GF-D8 (cell line): Measurements from ENCODE around the gene MFNG.

ENCODE experiments used
- DNase-seq: peaks from one replicate; lab custom pipeline; 2025; lab: John Stamatoyannopoulos, UW

The MFNG gene

DNA sequence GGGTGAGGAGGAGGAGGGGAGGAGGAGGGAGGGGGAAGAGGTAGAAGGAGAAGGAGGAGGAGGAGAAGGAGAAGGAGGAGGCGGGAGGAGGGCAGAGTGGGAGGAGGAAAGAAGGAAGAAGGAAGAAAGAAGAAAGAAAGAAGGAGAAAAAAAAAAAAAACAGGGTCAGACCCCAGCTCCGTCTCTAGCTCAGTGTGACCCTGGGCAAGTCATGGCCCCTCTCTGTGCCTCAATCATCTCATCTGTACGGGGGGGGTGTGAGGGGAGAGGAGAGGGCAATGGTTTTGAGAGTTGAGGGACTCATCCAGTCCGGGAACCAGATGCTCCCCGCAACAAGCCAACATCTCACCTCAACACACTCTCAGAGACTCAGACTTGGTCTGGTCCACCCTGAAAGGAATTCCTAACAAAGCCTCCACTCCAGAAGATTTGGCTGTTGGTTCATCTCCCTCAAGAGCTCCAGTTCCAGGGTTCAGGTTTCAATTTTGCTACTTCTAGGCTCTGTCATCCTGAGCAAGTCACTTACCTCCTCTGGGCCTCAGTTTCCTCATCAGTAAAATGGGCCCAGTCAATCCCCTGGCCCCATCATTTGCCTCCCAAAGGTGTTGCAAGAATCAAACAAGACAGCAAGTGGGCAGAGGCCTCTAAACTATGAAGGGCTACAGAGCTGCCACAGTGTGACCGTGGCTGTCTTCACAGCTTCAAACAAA, 25.4 kb upstream of the MFNG start:
- DNase-seq = no peak

- no peak for DNase-seq
These were observed 23.9 kb upstream of the MFNG start for GRCh38 chr22:37510091-37510490.

GRCh38 chr22:37509059-37509860, 23.1 kb upstream of the MFNG start:
- no peak for DNase-seq

DNA sequence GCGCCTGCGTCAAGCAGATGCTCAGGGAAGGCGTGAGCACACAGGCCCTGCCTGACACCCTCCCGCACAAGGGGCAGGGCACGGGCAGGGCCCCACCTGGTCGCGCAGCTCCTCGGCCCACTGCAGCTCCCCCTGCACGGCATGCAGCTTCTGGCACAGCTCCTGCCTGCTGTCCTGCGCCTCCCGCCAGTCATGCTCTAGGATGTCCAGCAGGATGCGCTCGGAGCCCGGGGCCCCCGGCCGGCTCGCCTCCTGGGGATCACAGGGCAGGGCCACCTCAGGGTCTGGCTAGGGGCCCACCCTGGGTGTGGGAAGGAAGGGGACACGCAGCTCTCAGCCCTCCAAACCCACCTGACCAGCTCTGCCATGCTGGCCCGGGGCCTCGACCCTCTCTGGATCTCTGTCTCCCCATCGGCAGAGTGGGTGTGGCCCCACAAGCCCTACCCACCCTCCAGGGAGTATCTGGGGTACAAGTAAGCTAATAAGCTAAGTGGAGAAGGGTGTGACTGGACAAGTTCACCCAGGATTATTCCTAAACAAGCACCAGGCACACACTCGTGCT, 22.3 kb upstream of the MFNG start:
- no peak for DNase-seq

DNA sequence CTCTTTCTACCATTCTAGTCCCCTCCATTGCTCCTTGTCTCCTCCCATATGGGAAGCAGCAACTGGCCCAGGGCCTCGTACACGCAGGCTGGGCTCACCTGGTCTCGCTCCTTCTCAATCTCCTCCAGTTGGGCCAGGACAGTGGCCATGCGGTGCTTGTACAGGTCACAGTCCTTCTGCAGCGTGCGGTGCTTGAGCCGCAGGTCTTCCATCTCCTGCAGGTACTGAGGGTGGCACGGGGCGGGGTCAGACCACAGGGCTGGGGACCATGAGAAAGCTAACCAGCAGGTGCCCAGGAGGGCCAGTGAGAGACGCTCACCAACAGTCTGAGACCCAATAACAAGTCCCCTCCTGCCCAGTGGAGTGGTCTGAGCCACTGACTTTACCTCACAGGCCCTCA, 21.5 kb upstream of the MFNG start:
- no peak for DNase-seq

- DNase-seq = no peak
These were observed 19.8 kb upstream of the MFNG start for GRCh38 chr22:37505989-37506388.

GRCh38 chr22:37505565-37505964, 19.4 kb upstream of the MFNG start:
- no peak for DNase-seq

DNA sequence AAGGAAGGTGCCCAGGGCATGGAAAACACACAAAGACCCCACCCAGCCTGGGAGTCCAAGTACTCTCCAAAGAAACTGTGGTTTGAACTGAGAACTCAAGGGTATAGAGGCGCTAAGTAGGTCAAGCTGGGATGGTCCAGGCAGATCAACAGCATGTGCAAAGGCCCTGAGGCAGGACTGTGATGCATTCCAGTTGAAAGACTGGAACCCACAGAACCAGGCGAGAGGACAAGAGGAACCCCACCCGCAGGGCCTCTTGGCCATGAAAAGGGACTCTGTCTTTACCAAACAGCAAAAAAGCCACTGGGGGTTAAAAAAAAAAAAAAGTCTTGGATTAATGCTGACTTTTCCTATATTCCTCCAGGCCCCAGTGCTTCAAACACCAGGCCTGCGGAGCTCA, 18.8 kb upstream of the MFNG start:
- no peak for DNase-seq

DNA sequence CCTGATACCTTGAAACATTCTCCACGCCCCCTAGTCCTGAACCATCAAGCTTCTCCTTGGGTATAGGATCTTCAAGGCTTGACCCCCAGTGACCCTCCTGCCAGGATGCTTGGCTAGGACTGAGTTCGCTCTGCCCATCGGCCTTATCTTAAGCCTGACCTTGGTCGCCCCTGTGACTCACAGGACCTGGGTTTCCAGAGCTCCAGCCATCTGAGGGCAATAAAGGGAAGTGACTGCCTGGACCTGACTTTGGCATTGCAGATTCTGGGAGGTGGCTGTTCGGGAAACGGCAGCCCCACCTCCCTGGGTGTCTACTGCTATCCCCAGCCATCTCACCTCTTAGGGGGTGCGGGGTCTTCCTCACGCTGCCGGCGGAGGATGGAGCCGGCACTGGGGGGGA, 17.7 kb upstream of the MFNG start:
- DNase-seq = no peak

GRCh38 chr22:37503183-37503683, 17.0 kb upstream of the MFNG start:
- no peak for DNase-seq

DNA sequence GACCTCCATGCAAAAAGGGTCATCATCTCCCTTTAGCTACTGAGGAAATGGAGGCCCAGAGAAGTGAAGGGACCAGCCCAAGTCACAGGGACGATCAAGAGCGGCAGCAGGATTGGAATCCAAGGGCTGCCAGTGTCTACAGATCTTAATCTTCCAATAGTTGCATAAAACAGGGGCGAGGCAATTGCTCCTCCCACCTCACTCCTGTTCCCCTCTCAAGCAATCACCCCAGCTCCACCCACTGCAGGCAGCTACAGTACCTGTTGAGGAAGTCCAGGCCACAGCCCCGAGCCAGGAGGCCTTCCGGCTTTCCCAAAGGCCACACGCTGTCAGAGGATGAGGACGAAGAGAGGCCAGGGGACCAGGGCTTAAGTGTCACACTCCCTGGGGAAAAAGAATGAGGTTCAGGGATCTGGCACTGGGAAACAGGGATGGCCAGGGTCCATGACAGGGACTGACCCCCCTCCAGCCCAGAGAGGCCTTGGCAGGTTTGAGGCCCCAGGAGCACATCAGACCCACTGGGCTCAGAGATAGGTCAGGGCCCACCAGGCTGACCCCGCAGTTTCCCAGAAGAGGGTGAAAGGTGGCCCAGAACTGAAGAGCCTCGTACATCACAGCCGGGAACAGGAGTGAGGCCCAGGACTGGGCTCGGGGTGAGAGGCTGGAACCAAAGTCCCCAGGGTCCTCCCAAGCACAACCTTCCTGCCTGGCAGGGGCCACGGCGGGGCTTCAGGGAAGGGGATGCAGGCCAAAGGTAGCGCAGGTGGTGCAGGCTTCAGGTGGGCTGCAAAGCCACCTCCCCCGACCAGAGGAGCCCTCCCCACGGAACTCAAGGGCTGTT, 16.4 kb upstream of the MFNG start:
- DNase-seq = no peak

DNA sequence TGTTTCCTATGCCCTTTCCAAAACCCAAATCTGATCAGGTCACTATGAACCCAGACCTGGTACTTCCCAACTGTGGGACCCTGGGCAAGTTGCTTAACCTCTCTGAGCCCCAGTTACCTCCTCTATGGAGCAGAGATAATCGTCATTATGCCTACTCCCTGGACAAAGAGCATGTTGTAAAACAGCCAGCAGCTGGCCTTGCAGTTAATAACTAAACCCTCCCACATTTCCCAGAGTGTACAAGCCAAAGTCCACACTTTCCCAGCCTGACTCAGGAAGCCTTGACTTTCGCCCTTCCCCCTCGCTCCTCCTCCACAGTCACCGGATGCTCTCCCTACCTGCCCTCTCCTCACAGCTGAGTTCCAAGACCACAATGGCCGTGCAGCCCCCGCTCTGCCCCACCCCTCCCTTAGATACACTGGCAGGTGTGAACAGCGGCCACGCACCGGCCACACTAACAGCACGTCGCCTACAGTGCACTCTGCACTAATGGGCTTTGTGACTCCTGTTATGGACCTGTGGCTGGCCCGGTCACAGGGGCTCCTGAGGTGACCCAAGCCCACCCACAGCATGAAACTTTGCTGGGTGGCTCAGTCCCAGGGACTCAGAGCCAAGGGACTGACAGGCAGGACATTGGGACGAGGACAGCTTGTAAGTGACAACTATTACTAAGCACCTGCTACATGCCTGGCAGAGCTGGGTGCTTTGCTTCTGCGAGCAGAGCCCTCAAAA, 15.6 kb upstream of the MFNG start:
- no peak for DNase-seq

- DNase-seq = no peak
These were observed 14.8 kb upstream of the MFNG start for GRCh38 chr22:37500745-37501609.

- DNase-seq = no peak
These were observed 13.8 kb upstream of the MFNG start for GRCh38 chr22:37499789-37500540.

GRCh38 chr22:37499027-37499707, 13.0 kb upstream of the MFNG start:
- DNase-seq = no peak

DNA sequence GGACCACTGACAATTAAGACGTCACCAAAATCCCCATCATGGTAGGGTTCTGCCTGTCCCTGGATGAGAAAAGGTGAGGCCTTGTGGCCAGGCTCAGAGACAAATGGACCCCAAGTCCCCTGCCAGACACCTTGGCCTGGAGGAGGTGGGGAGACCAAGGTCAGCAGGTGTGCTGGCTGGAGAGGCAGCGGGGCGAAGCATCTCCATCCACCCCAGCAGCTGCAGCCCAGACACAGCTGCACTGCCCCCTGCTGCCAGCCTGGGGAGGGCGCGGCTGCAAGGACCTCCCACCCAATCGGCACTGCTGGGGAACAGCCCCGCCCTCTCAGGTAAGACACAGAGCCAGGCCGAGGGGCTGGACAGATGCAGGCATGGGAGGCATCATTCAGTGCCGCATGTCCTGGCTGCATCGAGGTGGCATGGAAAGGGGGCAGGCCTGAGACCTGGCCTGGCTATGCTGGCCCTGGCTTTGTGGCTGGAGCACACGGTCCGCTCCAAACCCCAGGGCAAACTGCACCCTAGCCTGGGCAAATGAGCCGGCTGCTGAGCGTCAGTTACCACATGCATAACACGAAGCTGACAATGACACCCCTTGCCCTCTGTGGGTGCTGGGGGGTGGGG, 12.2 kb upstream of the MFNG start:
- DNase-seq = no peak

DNA sequence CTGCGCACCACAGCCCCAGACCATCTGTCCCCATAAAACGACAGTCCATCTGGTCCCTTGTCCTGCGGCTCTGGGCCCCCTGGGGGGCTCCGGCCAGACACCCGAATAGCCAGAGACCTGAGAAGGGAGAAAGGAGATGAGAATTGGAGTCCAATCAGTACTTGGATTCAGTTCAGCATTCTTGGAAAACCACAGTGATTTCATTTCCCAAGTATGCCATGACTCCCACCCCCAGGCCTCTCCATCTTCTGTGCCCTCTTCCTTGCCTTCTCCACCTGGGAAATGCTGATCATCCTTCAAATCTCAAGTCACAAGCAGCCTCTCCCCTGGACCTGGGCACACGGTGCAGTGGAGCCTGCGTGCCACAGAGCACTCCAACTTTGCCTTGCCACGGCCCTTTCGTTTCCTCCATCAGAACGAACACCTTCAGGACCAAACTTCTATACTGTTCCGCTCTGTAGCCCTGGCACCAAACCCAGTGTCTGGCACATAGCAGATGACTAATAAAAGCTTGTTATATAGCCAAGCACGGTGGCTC, 10.9 kb upstream of the MFNG start:
- no peak for DNase-seq

- no peak for DNase-seq
These were observed 10.5 kb upstream of the MFNG start for GRCh38 chr22:37496651-37497050.
